ENCODE data around the gene C2CD5.

C2CD5 gene, protein sequence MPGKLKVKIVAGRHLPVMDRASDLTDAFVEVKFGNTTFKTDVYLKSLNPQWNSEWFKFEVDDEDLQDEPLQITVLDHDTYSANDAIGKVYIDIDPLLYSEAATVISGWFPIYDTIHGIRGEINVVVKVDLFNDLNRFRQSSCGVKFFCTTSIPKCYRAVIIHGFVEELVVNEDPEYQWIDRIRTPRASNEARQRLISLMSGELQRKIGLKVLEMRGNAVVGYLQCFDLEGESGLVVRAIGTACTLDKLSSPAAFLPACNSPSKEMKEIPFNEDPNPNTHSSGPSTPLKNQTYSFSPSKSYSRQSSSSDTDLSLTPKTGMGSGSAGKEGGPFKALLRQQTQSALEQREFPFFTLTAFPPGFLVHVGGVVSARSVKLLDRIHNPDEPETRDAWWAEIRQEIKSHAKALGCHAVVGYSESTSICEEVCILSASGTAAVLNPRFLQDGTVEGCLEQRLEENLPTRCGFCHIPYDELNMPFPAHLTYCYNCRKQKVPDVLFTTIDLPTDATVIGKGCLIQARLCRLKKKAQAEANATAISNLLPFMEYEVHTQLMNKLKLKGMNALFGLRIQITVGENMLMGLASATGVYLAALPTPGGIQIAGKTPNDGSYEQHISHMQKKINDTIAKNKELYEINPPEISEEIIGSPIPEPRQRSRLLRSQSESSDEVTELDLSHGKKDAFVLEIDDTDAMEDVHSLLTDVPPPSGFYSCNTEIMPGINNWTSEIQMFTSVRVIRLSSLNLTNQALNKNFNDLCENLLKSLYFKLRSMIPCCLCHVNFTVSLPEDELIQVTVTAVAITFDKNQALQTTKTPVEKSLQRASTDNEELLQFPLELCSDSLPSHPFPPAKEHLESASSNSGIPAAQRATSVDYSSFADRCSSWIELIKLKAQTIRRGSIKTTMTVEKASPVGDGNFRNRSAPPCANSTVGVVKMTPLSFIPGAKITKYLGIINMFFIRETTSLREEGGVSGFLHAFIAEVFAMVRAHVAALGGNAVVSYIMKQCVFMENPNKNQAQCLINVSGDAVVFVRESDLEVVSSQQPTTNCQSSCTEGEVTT

GRCh38 chr12:22544038-22544979, at the start of gene C2CD5:
Gene C2CD5 (minus strand): TSS chr12:22544542. CDS start chr12:22544150, 392 bp downstream.
- ChIA-PET POLR2A (interaction anchor here (0.7 to 1.7 kb wide), 5 partner anchors 17 to 498 kb away, joined by 3 to 11 read pairs (median 3); partner anchors contain the start of gene ETNK1), CTCF (interaction anchor here (0.7 to 2.3 kb wide), 8 partner anchors 14 to 126 kb away, joined by 3 to 21 read pairs (median 4); no protein-coding TSS in a partner anchor)
- TF ChIP-seq, protein P1, sequence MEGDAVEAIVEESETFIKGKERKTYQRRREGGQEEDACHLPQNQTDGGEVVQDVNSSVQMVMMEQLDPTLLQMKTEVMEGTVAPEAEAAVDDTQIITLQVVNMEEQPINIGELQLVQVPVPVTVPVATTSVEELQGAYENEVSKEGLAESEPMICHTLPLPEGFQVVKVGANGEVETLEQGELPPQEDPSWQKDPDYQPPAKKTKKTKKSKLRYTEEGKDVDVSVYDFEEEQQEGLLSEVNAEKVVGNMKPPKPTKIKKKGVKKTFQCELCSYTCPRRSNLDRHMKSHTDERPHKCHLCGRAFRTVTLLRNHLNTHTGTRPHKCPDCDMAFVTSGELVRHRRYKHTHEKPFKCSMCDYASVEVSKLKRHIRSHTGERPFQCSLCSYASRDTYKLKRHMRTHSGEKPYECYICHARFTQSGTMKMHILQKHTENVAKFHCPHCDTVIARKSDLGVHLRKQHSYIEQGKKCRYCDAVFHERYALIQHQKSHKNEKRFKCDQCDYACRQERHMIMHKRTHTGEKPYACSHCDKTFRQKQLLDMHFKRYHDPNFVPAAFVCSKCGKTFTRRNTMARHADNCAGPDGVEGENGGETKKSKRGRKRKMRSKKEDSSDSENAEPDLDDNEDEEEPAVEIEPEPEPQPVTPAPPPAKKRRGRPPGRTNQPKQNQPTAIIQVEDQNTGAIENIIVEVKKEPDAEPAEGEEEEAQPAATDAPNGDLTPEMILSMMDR (IDR thresholded peaks at IDR 0.05; ENCODE audit: insufficient read depth, low read length, missing control alignments) = peak; percentile 54
- H3K4me3 ChIP-seq (ENCODE audit: low read depth, low read length) = peak within 1 kb of the TSS; percentile 92
- peak; percentile 78 for DNase-seq (ENCODE audit: low read depth, low spot score)

DNA sequence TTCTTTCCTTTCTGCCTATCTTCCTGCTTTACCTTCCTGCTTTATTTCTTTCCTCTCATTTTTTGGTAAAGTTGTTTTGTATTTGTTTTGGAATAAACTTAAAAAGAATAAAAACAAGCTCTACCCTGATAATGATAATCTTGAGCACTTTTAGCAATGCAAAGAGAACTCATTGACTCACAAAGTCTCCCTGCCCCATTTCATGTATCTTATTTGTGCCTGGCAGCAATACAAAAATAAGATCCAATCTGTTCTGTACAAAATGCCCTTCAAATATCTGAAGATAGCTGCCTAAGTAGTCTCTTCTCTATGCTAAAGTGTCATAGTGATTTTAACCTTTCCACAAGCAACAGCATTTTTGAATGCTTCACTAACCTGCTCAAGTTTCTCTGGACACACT, 49.5 kb upstream of the C2CD5 start:
- no peak for DNase-seq (ENCODE audit: low read depth, low spot score)
- ChIA-PET POLR2A (no interaction called here), CTCF (interaction anchor here (1.2 kb wide), 1 partner anchor 134 kb away, joined by 4 read pairs; no protein-coding TSS in a partner anchor)
- H3K4me3 ChIP-seq (ENCODE audit: low read depth, low read length) = no peak overlapping the region
- TF ChIP-seq, protein P1 (IDR thresholded peaks at IDR 0.05; ENCODE audit: insufficient read depth, low read length, missing control alignments) = no peak

- TF ChIP-seq, protein P1 (IDR thresholded peaks at IDR 0.05; ENCODE audit: insufficient read depth, low read length, missing control alignments) = no peak
- ChIA-PET POLR2A (no interaction called here), CTCF (no interaction called here)
- H3K4me3 ChIP-seq (ENCODE audit: low read depth, low read length) = no peak overlapping the region
- no peak for DNase-seq (ENCODE audit: low read depth, low spot score)
These were observed 44.5 kb upstream of the C2CD5 start for GRCh38 chr12:22588817-22589216.

GRCh38 chr12:22578328-22578727, 34.0 kb upstream of the C2CD5 start:
- CTCF ChIA-PET = no interaction called here
- H3K4me3 ChIP-seq (ENCODE audit: low read depth, low read length) = no peak overlapping the region
- TF ChIP-seq, protein P1 (IDR thresholded peaks at IDR 0.05; ENCODE audit: insufficient read depth, low read length, missing control alignments) = no peak
- DNase-seq (ENCODE audit: low read depth, low spot score) = no peak
- POLR2A ChIA-PET = no interaction called here

DNA sequence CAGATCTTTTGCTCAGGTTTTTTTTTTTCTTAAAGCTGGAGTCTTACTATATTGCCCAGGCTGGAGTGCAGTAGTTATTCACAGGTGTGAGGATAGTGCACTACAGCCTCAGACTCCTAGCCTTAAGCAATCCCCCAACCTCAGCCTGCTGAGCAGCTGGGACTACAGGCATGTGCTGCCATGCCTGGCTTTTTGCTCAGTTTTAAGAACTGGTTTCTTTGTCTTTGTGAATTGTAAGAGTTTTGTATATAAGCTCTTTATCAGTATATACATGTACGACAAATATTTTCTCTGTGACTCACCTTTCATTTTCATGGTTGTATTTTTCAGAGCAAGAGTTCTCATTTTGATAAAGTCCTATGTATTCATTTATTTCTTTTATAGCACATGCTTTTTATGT, 33.3 kb upstream of the C2CD5 start:
- ChIA-PET CTCF (no interaction called here), POLR2A (no interaction called here)
- H3K4me3 ChIP-seq (ENCODE audit: low read depth, low read length) = no peak overlapping the region
- no peak for DNase-seq (ENCODE audit: low read depth, low spot score)
- TF ChIP-seq, protein P1 (IDR thresholded peaks at IDR 0.05; ENCODE audit: insufficient read depth, low read length, missing control alignments) = no peak
